Suppressor macrophage (primary cell): Measurements from ENCODE around the gene ACSM2B.
"Not testable (repeated sequence)": the region's sequence is repeated elsewhere in the genome, so short reads cannot be mapped to it uniquely, and the experiment has no call there.

Experiments
- DNase-seq, 4 experiments: peaks; one replicate each; pipeline ENCODE4 v3.0.0-alpha.2; 2020 to 2022

The ACSM2B gene

GRCh38 chr16:20531795-20532194 is 44.4 kb downstream of the ACSM2B start:
- not testable (repeated sequence) for DNase-seq

- no peak for DNase-seq
Measured at GRCh38 chr16:20520103-20520502, 56.1 kb downstream of the ACSM2B start.

- DNase-seq: no peak
Measured at GRCh38 chr16:20519231-20519630, 56.9 kb downstream of the ACSM2B start.

GRCh38 chr16:20517149-20517548 is 59.0 kb downstream of the ACSM2B start:
- DNase-seq: no peak

GRCh38 chr16:20515688-20516090 is 60.5 kb downstream of the ACSM2B start:
- no peak for DNase-seq

- DNase-seq: no peak
Measured at GRCh38 chr16:20510323-20510722, 65.8 kb downstream of the ACSM2B start.

- DNase-seq: no peak
Measured at GRCh38 chr16:20507280-20507679, 68.9 kb downstream of the ACSM2B start.

- DNase-seq: no peak
Measured at GRCh38 chr16:20504418-20504817, 71.7 kb downstream of the ACSM2B start.

- DNase-seq: not testable (repeated sequence)
Measured at GRCh38 chr16:20491448-20491847, 84.7 kb downstream of the ACSM2B start.

- DNase-seq: not testable (repeated sequence)
Measured at GRCh38 chr16:20490994-20491393, 85.2 kb downstream of the ACSM2B start.
